Breast epithelium (tissue), 4 donors: ENCODE measurements around the gene FADS2. TPM values are rescaled to one million over a fixed set of nuclear protein-coding genes. Genes with fewer than 3 reads are reported as not detected.

Experiments used
- DNase-seq, 2 donors: peaks; one replicate each; pipeline ENCODE4 v3.0.0-alpha.2; 2019; ENCODE audit warnings: low spot score in 2 of 2
- H3K27ac ChIP-seq, 2 donors: fragments of 200-600 bp; sonication (generic) in 1 of 2; one replicate each; pipeline ENCODE4 v1.5.1; 2016 to 2019; ENCODE audit warnings: mild to moderate bottlenecking in 1 of 2
- H3K27me3 ChIP-seq, 2 donors: fragments of 200-600 bp; sonication (generic) in 1 of 2; one replicate each; pipeline versions ENCODE4 v1.5.1 to v1.6.0; 2017 to 2019; ENCODE audit warnings: control low read depth in 1 of 2, mild to moderate bottlenecking in 1 of 2
- H3K36me3 ChIP-seq: fragments of 200-600 bp; one replicate; pipeline ENCODE4 v1.5.1; 2019
- H3K4me1 ChIP-seq, 2 donors: fragments of 200-600 bp; sonication (generic); one replicate each; pipeline ENCODE4 v1.5.1; 2016 to 2019; ENCODE audit warnings: control low read depth in 1 of 2
- H3K4me3 ChIP-seq, 3 donors: fragments of 200-600 bp; sonication (generic); 1 replicate in 2 of 3; 2 replicates in 1 of 3; pipeline ENCODE4 v1.5.1; 2016 to 2019; ENCODE audit warnings: mild to moderate bottlenecking in 3 of 3, moderate library complexity in 2 of 3
- H3K9me3 ChIP-seq, 2 donors: fragments of 200-600 bp; sonication (generic) in 1 of 2; one replicate each; pipeline ENCODE4 v1.5.1; 2016 to 2019; ENCODE audit warnings: control low read depth in 1 of 2
- CTCF ChIP-seq, 3 donors: fragments of 450-650 bp; IDR thresholded peaks; one replicate each; pipeline ENCODE4 v1.5.1; 2016 to 2017; ENCODE audit warnings: antibody characterized with exemption in 3 of 3, mild to moderate bottlenecking in 3 of 3, moderate library complexity in 3 of 3
- POLR2A ChIP-seq: fragments of 450-650 bp; IDR thresholded peaks from one replicate; pipeline ENCODE4 v1.6.1; 2016; ENCODE audit warnings: antibody characterized with exemption, mild to moderate bottlenecking, moderate library complexity
- POLR2AphosphoS5 ChIP-seq, 3 donors: sonication (generic); formaldehyde crosslinking; IDR thresholded peaks; one replicate each; pipeline ENCODE4 v1.6.1; 2017; ENCODE audit warnings: antibody characterized with exemption in 3 of 3
- intact Hi-C: fragments of 100-400 bp; cut with DNase I; formaldehyde crosslinking; loops from one replicate; pipeline ENCODE4 v1.15.1; 2023; ENCODE audit warnings: low total_unique reads
- total RNA-seq, 3 donors: library from RNA; depleted of rRNA; stranded (reverse); fragments of >200 nt; gene quantifications; one replicate each; pipeline ENCODE4 v1.1.0, GENCODE V29; 2016

Gene FADS2
- total RNA-seq, 3 donors from 2014 or later = 5.6 to 35.8 (median 7.5) TPM

GRCh38 chr11:61780581-61781162 is 47.4 kb upstream of the FADS2 start:
- intact Hi-C loops = no loop called here
- H3K9me3 ChIP-seq = no peaks in the 10 kb centered on the region
- DNase-seq = no peak
- H3K27me3 ChIP-seq = no peaks in the 10 kb centered on the region
- H3K36me3 ChIP-seq = no peaks in the 10 kb centered on the region
- H3K4me3 ChIP-seq = no peak overlapping the region
- H3K27ac ChIP-seq = no peak overlapping the region
- TF ChIP-seq POLR2AphosphoS5 (IDR thresholded peaks at IDR 0.05) (no peak), CTCF (IDR thresholded peaks at IDR 0.05) (no peak), POLR2A (no peak)
- no peaks in the 10 kb centered on the region for H3K4me1 ChIP-seq

GRCh38 chr11:61781585-61781984 is 46.5 kb upstream of the FADS2 start:
- H3K27me3 ChIP-seq = no peaks in the 10 kb centered on the region
- no peaks in the 10 kb centered on the region for H3K4me1 ChIP-seq
- no peak overlapping the region for H3K4me3 ChIP-seq
- TF ChIP-seq POLR2A (no peak), POLR2AphosphoS5 (IDR thresholded peaks at IDR 0.05) (no peak), CTCF (IDR thresholded peaks at IDR 0.05) (no peak)
- H3K27ac ChIP-seq = no peak overlapping the region
- intact Hi-C loops = no loop called here
- DNase-seq = no peak
- H3K36me3 ChIP-seq = no peaks in the 10 kb centered on the region
- H3K9me3 ChIP-seq = no peaks in the 10 kb centered on the region

DNA sequence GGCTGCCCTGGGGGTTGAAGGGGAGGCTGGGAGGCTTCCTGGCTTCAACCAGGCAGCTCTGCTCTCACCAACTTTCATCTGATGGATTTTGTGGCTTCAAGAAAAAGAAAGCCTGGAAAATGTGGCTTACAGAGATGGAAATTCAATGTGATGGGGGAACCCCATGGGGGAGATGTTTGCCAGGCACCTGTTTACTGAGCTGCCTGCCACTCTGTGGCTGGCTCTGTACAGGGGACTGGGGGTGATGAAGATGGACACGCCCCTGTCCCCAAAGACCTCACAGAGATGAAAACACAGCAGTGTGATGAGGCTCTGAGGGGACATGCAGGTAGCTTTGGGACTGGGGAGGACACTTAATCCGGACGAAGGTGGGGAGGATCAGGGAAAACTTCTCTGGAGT is 45.8 kb upstream of the FADS2 start:
- no peaks in the 10 kb centered on the region for H3K9me3 ChIP-seq
- H3K36me3 ChIP-seq = peaks cover 6% of the 10 kb centered on the region
- DNase-seq = no peak
- no peak for TF ChIP-seq POLR2A
- no peak for TF ChIP-seq CTCF (IDR thresholded peaks at IDR 0.05)
- no peak for TF ChIP-seq POLR2AphosphoS5 (IDR thresholded peaks at IDR 0.05)
- intact Hi-C loops = no loop called here
- H3K27me3 ChIP-seq = no peaks in the 10 kb centered on the region
- no peak overlapping the region for H3K27ac ChIP-seq
- H3K4me1 ChIP-seq = no peaks in the 10 kb centered on the region
- H3K4me3 ChIP-seq = no peak overlapping the region

GRCh38 chr11:61782841-61783240 is 45.3 kb upstream of the FADS2 start:
- H3K36me3 ChIP-seq = peaks cover 8% of the 10 kb centered on the region
- no peaks in the 10 kb centered on the region for H3K27me3 ChIP-seq
- TF ChIP-seq CTCF (IDR thresholded peaks at IDR 0.05) (no peak), POLR2AphosphoS5 (IDR thresholded peaks at IDR 0.05) (no peak), POLR2A (no peak)
- intact Hi-C loops = no loop called here
- no peak for DNase-seq
- no peaks in the 10 kb centered on the region for H3K4me1 ChIP-seq
- H3K4me3 ChIP-seq = no peak overlapping the region
- no peak overlapping the region for H3K27ac ChIP-seq
- no peaks in the 10 kb centered on the region for H3K9me3 ChIP-seq

DNA sequence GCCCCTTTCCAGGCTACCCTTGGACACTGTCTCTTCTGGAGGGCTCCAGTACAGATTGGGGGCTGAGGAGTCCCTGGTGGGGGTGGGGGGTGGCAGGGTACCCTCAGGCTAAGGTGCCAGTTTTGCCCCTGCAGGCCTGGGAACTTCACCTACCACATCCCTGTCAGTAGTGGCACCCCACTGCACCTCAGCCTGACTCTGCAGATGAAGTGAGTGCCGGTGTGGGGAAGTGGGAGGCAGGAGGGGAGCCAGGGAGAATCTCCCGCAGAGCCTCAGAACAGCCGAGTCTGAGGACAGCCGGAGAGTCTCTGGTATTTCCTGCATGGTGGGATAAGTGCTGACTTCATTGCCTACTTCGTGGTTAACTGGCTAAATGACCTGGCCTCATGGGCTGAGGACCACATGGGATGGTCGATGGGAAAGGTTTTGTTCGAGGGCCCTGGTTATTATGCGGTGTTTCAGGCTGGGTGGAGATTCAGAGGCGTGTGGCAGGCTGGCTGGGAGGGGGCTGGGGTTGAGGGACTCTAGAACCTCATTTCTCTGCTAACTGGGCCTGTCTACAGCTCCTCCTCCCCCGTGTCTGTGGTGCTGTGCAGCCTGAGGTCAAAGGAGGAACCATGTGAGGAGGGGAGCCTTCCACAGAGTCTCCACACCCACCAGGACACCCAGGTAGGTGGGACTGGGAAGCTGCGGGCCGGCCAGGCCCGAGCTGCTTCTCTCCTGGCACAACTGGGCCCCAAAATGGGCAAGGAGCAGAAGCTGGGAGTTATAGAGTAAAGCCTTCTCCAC is 44.2 kb upstream of the FADS2 start:
- Histone ChIP-seq H3K27me3 (no peaks in the 10 kb centered on the region), H3K27ac (no peak overlapping the region), H3K4me1 (no peaks in the 10 kb centered on the region), H3K36me3 (peaks cover 8% of the 10 kb centered on the region), H3K4me3 (no peak overlapping the region), H3K9me3 (no peaks in the 10 kb centered on the region)
- TF ChIP-seq POLR2A (no peak), POLR2AphosphoS5 (IDR thresholded peaks at IDR 0.05) (no peak), CTCF (IDR thresholded peaks at IDR 0.05) (no peak)
- intact Hi-C loops = loop anchor here (1.0 kb wide), 1 partner anchor 16 kb away; no protein-coding TSS in a partner anchor
- no peak for DNase-seq
